GM23338 (cell line): ENCODE measurements around the gene POU2AF3. TPM values are rescaled to one million over a fixed set of nuclear protein-coding genes. Genes with fewer than 3 reads are reported as not detected.
A peak's percentile ranks its signal among the peaks of the same experiment; 100 is the strongest.

ENCODE experiments used
- ATAC-seq: fragments of 200-7000 bp; cut with Tn5 transposase; 3 replicates; pipeline ENCODE4 v1.9.1; 2020
- DNase-seq: peaks from one replicate; pipeline ENCODE4 v3.0.0-alpha.2; 2015; ENCODE audit warnings: low spot score
- H2AFZ ChIP-seq: fragments of 200-600 bp; sonication (generic); 2 replicates; pipeline ENCODE4 v1.8.0; 2016; ENCODE audit warnings: antibody characterized with exemption, mild to moderate bottlenecking, moderate library complexity
- H3F3A ChIP-seq: fragments of 200-600 bp; sonication (generic); replicated peaks from 2 replicates; pipeline ENCODE4 v1.8.0; 2017; ENCODE audit warnings: antibody characterized with exemption, mixed run types, low read depth
- H3K27ac ChIP-seq: fragments of 200-600 bp; sonication (generic); 2 replicates; pipeline ENCODE4 v1.6.1; 2016; ENCODE audit warnings: low read depth
- H3K27me3 ChIP-seq: fragments of 200-600 bp; sonication (generic); 2 replicates; pipeline ENCODE4 v1.8.0; 2016; ENCODE audit warnings: mild to moderate bottlenecking, mixed run types, moderate library complexity; ENCODE audit not compliant: insufficient read depth
- H3K36me3 ChIP-seq: fragments of 200-600 bp; sonication (generic); 2 replicates; pipeline ENCODE4 v1.8.0; 2016; ENCODE audit warnings: mild to moderate bottlenecking; ENCODE audit not compliant: insufficient read depth
- H3K4me1 ChIP-seq: fragments of 200-600 bp; sonication (generic); 2 replicates; pipeline ENCODE4 v1.8.0; 2016; ENCODE audit warnings: mild to moderate bottlenecking, moderate library complexity; ENCODE audit not compliant: insufficient read depth
- H3K4me2 ChIP-seq: fragments of 200-600 bp; sonication (generic); 2 replicates; pipeline ENCODE4 v1.7.1; 2017; ENCODE audit warnings: mixed run types
- H3K4me3 ChIP-seq: fragments of 200-600 bp; sonication (generic); 2 replicates; pipeline ENCODE4 v1.6.1; 2016; ENCODE audit warnings: mixed run types
- H3K79me2 ChIP-seq: fragments of 200-600 bp; sonication (generic); replicated peaks from 2 replicates; pipeline ENCODE4 v1.8.0; 2017; ENCODE audit warnings: mild to moderate bottlenecking; ENCODE audit not compliant: insufficient read depth
- H3K9me2 ChIP-seq: fragments of 200-600 bp; sonication (generic); 2 replicates; pipeline ENCODE4 v1.8.0; 2017; ENCODE audit not compliant: insufficient read depth
- H4K20me1 ChIP-seq: fragments of 200-600 bp; sonication (generic); replicated peaks from 2 replicates; pipeline ENCODE4 v1.8.0; 2017; ENCODE audit warnings: mild to moderate bottlenecking; ENCODE audit not compliant: insufficient read depth
- H3K27ac Mint-ChIP-seq: 2 replicates; pipeline ENCODE4 v1.8.0; 2020; ENCODE audit warnings: inconsistent platforms, mild to moderate bottlenecking, moderate library complexity, mixed read lengths
- H3K27me3 Mint-ChIP-seq: 3 replicates; pipeline ENCODE4 v1.8.0; 2022; ENCODE audit warnings: low read depth, mild to moderate bottlenecking, moderate library complexity, mixed read lengths, inconsistent platforms; ENCODE audit not compliant: insufficient read depth, poor library complexity
- H3K36me3 Mint-ChIP-seq: 3 replicates; pipeline ENCODE4 v1.8.0; 2021; ENCODE audit warnings: low read depth, mild to moderate bottlenecking, inconsistent platforms, moderate library complexity, mixed read lengths
- H3K4me1 Mint-ChIP-seq: 3 replicates; pipeline ENCODE4 v1.8.0; 2020; ENCODE audit warnings: mild to moderate bottlenecking, inconsistent platforms, mixed read lengths
- H3K4me3 Mint-ChIP-seq: 3 replicates; pipeline ENCODE4 v1.8.0; 2021; ENCODE audit warnings: moderate library complexity, mild to moderate bottlenecking, inconsistent platforms, mixed read lengths
- H3K9me3 Mint-ChIP-seq: 3 replicates; pipeline ENCODE4 v1.8.0; 2020; ENCODE audit warnings: moderate library complexity, mild to moderate bottlenecking, inconsistent platforms, mixed read lengths
- CREB1 ChIP-seq: fragments of 250-450 bp; sonication (Bioruptor Pico); IDR thresholded peaks from 2 replicates; pipeline ENCODE4 v1.5.0; 2020; ENCODE audit warnings: low read depth, mild to moderate bottlenecking, moderate library complexity
- ETS1 ChIP-seq: IDR thresholded peaks from 2 replicates; pipeline ENCODE4 v1.6.1; 2016; ENCODE audit warnings: antibody characterized with exemption
- EZH2 ChIP-seq: fragments of 200-600 bp; sonication (generic); IDR thresholded peaks from one replicate; pipeline ENCODE4 v1.8.0; 2017; ENCODE audit warnings: antibody characterized with exemption, mild to moderate bottlenecking, low read depth; ENCODE audit not compliant: unreplicated experiment
- EZH2phosphoT487 ChIP-seq: fragments of 200-600 bp; sonication (generic); IDR thresholded peaks from one replicate; pipeline ENCODE4 v1.8.1; 2018; ENCODE audit warnings: antibody characterized with exemption; ENCODE audit not compliant: unreplicated experiment
- POLR2AphosphoS5 ChIP-seq: IDR thresholded peaks from 2 replicates; pipeline ENCODE4 v1.6.1; 2016; ENCODE audit warnings: antibody characterized with exemption, low read depth
- ZNF331 ChIP-seq: fragments of 250-450 bp; sonication (Bioruptor Pico); IDR thresholded peaks from 2 replicates; pipeline ENCODE4 v1.5.0; 2020; ENCODE audit warnings: low read depth, mild to moderate bottlenecking, moderate library complexity
- polyA plus RNA-seq: library from polyadenylated mRNA; unstranded; fragments of >200 nt; fragmentation: Nextera tagmentation; extraction: Ambion mirVana; gene quantifications from 2 replicates; pipeline ENCODE4 v1.2.1, GENCODE V29; 2016
- total RNA-seq: library from RNA; depleted of rRNA; stranded (reverse); fragments of >200 nt; shearing (Covaris generic); gene quantifications from 2 replicates; pipeline ENCODE4 v1.2.3, GENCODE V29; 2014
- TF ChIP-seq, protein P1 (sequence below): IDR thresholded peaks from one replicate; pipeline ENCODE4 v1.6.1; 2018; ENCODE audit warnings: antibody characterized with exemption; ENCODE audit not compliant: unreplicated experiment
- TF ChIP-seq, protein P2 (sequence below): fragments of 250-450 bp; sonication (Bioruptor Pico); IDR thresholded peaks from 2 replicates; pipeline ENCODE4 v1.5.0; 2020; ENCODE audit warnings: mild to moderate bottlenecking, moderate library complexity

POU2AF3 gene
- total and polyA plus RNA-seq, 2 experiments from 2014 or later = 2.7 to 3.4 TPM

DNA sequence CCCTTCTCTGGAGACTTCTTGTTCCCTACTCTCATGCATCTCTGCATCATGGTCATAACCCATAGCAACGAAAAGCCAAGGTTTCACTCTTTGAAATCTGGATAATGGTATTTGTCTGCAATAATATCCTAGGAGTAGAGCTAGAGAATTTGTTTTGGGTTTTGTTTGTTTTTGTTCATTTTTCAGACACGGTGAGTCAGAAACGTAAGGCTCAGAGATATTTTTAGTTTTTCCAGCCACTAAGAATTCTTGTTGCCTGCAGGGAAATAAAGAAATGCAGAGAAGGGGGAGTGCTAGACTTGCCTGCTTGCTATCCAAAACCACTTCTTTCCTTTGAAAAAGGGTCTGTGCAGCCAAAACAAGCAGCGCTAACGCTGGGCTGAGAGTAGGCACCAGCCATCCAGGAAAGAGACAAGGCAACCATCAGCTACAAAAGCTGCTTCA is 26.0 kb downstream of the POU2AF3 start (continued):
- no peak for TF ChIP-seq ETS1

DNA sequence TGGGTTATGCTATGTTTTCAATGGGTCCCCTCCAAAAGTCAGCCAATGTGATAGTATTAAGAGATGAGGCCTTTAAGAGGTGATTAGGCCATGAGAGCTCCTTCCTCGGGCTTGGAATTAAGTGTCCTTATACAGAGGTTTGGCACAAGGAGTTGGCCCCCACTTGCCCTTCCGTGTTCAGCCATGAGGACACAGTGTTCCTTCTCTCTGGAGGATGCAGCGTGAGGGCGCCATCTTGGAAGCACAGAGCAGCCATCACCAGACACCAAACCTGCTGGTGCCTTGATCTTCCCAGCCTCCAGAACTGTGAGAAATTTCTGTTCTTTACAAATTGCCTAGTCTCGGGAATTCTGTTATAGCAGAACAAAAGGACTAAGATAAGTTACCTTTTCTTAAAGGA is 26.9 kb downstream of the POU2AF3 start:
- TF ChIP-seq POLR2AphosphoS5 (no peak), EZH2 (no peak), CREB1 (CRISPR knock-in tag) (no peak), ZNF331 (CRISPR knock-in tag) (no peak), ETS1 (no peak), EZH2phosphoT487 (no peak)
- TF ChIP-seq, protein P1, sequence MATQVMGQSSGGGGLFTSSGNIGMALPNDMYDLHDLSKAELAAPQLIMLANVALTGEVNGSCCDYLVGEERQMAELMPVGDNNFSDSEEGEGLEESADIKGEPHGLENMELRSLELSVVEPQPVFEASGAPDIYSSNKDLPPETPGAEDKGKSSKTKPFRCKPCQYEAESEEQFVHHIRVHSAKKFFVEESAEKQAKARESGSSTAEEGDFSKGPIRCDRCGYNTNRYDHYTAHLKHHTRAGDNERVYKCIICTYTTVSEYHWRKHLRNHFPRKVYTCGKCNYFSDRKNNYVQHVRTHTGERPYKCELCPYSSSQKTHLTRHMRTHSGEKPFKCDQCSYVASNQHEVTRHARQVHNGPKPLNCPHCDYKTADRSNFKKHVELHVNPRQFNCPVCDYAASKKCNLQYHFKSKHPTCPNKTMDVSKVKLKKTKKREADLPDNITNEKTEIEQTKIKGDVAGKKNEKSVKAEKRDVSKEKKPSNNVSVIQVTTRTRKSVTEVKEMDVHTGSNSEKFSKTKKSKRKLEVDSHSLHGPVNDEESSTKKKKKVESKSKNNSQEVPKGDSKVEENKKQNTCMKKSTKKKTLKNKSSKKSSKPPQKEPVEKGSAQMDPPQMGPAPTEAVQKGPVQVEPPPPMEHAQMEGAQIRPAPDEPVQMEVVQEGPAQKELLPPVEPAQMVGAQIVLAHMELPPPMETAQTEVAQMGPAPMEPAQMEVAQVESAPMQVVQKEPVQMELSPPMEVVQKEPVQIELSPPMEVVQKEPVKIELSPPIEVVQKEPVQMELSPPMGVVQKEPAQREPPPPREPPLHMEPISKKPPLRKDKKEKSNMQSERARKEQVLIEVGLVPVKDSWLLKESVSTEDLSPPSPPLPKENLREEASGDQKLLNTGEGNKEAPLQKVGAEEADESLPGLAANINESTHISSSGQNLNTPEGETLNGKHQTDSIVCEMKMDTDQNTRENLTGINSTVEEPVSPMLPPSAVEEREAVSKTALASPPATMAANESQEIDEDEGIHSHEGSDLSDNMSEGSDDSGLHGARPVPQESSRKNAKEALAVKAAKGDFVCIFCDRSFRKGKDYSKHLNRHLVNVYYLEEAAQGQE = no peak
- TF ChIP-seq, protein P2, sequence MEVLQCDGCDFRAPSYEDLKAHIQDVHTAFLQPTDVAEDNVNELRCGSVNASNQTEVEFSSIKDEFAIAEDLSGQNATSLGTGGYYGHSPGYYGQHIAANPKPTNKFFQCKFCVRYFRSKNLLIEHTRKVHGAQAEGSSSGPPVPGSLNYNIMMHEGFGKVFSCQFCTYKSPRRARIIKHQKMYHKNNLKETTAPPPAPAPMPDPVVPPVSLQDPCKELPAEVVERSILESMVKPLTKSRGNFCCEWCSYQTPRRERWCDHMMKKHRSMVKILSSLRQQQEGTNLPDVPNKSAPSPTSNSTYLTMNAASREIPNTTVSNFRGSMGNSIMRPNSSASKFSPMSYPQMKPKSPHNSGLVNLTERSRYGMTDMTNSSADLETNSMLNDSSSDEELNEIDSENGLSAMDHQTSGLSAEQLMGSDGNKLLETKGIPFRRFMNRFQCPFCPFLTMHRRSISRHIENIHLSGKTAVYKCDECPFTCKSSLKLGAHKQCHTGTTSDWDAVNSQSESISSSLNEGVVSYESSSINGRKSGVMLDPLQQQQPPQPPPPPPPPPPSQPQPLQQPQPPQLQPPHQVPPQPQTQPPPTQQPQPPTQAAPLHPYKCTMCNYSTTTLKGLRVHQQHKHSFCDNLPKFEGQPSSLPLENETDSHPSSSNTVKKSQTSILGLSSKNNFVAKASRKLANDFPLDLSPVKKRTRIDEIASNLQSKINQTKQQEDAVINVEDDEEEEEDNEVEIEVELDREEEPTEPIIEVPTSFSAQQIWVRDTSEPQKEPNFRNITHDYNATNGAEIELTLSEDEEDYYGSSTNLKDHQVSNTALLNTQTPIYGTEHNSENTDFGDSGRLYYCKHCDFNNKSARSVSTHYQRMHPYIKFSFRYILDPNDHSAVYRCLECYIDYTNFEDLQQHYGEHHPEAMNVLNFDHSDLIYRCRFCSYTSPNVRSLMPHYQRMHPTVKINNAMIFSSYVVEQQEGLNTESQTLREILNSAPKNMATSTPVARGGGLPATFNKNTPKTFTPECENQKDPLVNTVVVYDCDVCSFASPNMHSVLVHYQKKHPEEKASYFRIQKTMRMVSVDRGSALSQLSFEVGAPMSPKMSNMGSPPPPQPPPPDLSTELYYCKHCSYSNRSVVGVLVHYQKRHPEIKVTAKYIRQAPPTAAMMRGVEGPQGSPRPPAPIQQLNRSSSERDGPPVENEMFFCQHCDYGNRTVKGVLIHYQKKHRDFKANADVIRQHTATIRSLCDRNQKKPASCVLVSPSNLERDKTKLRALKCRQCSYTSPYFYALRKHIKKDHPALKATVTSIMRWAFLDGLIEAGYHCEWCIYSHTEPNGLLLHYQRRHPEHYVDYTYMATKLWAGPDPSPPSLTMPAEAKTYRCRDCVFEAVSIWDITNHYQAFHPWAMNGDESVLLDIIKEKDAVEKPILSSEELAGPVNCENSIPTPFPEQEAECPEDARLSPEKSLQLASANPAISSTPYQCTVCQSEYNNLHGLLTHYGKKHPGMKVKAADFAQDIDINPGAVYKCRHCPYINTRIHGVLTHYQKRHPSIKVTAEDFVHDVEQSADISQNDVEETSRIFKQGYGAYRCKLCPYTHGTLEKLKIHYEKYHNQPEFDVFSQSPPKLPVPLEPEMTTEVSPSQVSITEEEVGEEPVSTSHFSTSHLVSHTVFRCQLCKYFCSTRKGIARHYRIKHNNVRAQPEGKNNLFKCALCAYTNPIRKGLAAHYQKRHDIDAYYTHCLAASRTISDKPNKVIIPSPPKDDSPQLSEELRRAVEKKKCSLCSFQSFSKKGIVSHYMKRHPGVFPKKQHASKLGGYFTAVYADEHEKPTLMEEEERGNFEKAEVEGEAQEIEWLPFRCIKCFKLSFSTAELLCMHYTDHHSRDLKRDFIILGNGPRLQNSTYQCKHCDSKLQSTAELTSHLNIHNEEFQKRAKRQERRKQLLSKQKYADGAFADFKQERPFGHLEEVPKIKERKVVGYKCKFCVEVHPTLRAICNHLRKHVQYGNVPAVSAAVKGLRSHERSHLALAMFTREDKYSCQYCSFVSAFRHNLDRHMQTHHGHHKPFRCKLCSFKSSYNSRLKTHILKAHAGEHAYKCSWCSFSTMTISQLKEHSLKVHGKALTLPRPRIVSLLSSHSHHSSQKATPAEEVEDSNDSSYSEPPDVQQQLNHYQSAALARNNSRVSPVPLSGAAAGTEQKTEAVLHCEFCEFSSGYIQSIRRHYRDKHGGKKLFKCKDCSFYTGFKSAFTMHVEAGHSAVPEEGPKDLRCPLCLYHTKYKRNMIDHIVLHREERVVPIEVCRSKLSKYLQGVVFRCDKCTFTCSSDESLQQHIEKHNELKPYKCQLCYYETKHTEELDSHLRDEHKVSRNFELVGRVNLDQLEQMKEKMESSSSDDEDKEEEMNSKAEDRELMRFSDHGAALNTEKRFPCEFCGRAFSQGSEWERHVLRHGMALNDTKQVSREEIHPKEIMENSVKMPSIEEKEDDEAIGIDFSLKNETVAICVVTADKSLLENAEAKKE = no peak
- no peaks in the 10 kb centered on the region for H3F3A ChIP-seq
- Mint-ChIP-seq H3K27ac (no peak overlapping the region), H3K4me1 (peaks cover 4% of the 10 kb centered on the region; the same call in 2 of the 3 replicates), H3K27me3 (peaks cover 2% of the 10 kb centered on the region), H3K4me3 (no peak overlapping the region), H3K36me3 (no peaks in the 10 kb centered on the region), H3K9me3 (no peaks in the 10 kb centered on the region)
- no peaks in the 10 kb centered on the region for H3K79me2 ChIP-seq
- no peaks in the 10 kb centered on the region for H4K20me1 ChIP-seq
- H3K4me3 ChIP-seq = no peak overlapping the region
- no peak overlapping the region for H3K27ac ChIP-seq
- no peaks in the 10 kb centered on the region for H3K27me3 ChIP-seq
- H3K36me3 ChIP-seq = no peaks in the 10 kb centered on the region
- 0 out of 2 replicates have a peak overlapping the region, but pooled peaks have one; percentile 5 for H2AFZ ChIP-seq
- DNase-seq (no peak), ATAC-seq (no peak)
- peaks cover 8% of the 10 kb centered on the region for H3K9me2 ChIP-seq
- H3K4me2 ChIP-seq = no peak overlapping the region
- no peaks in the 10 kb centered on the region; the same call in none of the 2 replicates for H3K4me1 ChIP-seq
